Left lobe of liver (tissue), 1 donor: ENCODE data around the gene ZNF181. TPM values are rescaled to one million over a fixed set of nuclear protein-coding genes. Genes with fewer than 3 reads are reported as not detected.

Experiments used
- total RNA-seq: library from RNA; stranded (reverse); gene quantifications from one replicate; pipeline ENCODE4 v1.2.1, GENCODE V29; 2021
- donor health status: DM: no; HTN: yes; CAD: no.

Gene ZNF181
- total RNA-seq, 1 donor from 2014 or later: 7.5 TPM

Other genes starting within 250 kb of the ZNF181 start
- 1.1 TPM for gene SCGB2B2, start 57.1 kb upstream of the ZNF181 start, total RNA-seq
- 13.9 TPM for gene ZNF302, start 56.6 kb upstream of the ZNF181 start, total RNA-seq
- 2.6 TPM for gene ZNF599, start 39.0 kb downstream of the ZNF181 start, total RNA-seq
- 2.5 TPM for gene ZNF30, start 192.7 kb downstream of the ZNF181 start, total RNA-seq
- 2.9 TPM for gene ZNF792, start 230.0 kb downstream of the ZNF181 start, total RNA-seq